Forelimb muscle (tissue), 1 donor: Measurements from ENCODE around the gene POU2F1. TPM values are rescaled to one million over a fixed set of nuclear protein-coding genes. Genes with fewer than 3 reads are reported as not detected.

Source experiments
- DNase-seq: peaks from one replicate; pipeline ENCODE4 v3.0.0-alpha.2; 2013; ENCODE audit warnings: low read depth
- polyA plus RNA-seq: library from polyadenylated mRNA; unstranded; fragments of 120-200 nt; gene quantifications from one replicate; pipeline ENCODE4 v1.2.1, GENCODE V29; 2013; ENCODE audit not compliant: insufficient read length

Gene POU2F1
- polyA plus RNA-seq, 1 donor, result 5.5 TPM

- DNase-seq, result no peak
Observed at GRCh38 chr1:167420510-167420909, 199.8 kb downstream of the POU2F1 start.

- no peak for DNase-seq
Observed at GRCh38 chr1:167423684-167424619, 203.3 kb downstream of the POU2F1 start.

GRCh38 chr1:167425482-167425881, 204.8 kb downstream of the POU2F1 start:
- DNase-seq, result no peak

DNA sequence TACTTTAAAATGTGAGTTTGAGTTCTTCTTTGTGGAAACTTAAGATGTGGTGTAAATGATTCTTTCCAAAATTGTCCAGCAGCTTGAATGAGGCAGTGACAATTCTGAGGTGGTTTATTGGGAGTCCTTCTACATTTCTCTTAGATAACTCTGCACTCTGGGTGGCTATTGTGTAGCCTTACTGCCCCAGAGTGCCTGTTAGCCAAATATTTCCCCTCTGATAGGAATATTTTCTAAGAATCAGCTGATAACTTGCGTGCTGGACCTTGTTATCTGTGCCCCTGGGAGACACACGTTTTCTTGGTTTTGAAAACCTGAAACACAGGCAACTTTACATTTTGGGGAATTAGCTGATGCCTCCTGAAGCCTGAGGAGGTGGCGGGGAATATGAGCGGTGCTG, 206.0 kb downstream of the POU2F1 start:
- no peak for DNase-seq

DNA sequence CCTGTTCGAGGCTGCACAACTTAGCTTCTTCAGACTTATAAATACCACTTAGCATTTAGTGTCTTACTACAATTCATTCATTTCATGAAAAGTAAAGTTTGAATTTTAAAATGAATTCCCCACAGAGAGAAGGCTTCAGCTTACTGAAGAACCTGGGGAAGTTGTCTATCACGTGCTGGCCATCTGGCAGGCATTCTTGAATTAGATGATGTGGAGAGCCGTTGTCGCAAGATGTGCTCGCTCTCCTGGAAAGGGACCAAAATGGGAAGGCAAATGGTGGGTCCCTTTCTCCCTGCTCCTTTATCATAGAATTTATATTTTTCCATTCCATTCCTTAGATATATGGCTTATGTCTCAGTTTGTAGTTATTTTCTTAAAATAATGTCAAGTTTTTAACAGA, 207.2 kb downstream of the POU2F1 start:
- no peak for DNase-seq

- no peak for DNase-seq
Observed at GRCh38 chr1:167428395-167428794, 207.7 kb downstream of the POU2F1 start.

DNA sequence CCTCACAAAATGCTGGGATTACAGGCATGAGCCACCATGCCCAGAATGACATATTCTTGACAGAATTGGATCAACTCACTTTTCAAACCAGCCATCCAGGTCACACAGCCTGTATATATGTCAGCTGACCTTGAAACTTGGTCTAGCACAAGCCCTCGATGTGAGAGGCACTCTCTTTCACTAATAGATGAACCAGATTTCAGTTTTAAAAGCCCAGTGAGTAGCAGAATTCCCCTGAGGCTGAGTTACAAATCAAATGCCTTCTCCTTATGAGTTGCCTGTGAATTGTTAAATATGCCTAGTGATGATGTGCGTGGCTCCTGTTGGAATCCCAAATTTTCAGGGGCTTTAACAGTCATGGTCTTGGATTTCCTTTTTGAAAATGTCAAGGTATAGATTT, 208.9 kb downstream of the POU2F1 start:
- no peak for DNase-seq

DNA sequence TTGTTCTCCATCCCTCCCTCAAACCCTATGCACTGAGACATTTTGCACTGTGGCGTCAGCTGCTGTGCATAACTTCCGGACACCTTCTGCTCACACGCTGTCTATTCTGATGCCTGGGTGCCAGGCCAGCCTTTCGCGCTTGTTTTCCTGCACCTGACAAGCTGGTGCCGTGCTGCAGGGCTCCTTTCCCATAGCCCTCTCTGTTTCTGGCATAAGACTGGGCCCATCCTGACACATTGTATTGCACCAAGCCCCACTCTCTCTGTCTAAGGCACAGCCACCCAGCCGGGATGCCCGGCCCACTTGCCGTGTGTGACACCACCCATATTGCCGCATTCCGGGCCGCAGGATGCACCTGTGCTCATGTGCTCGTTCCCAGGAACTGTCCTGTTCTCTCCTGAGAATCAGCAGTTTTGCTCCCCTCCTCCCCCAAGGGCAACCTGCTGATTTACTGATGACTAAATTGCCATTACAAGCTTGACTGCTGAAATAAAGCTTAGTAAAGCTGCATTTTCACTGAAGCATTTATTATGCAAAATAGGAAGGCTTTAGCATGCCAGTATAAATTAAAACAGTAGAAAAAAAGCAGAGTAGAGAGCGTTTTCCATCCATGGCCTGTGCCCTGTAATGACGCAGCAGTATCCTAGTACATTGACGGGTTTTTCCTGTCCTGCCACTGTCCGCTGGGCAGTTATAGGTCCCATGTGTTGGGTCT, 209.6 kb downstream of the POU2F1 start:
- DNase-seq, result no peak

- DNase-seq, result no peak
Observed at GRCh38 chr1:167430849-167431242, 210.2 kb downstream of the POU2F1 start.

DNA sequence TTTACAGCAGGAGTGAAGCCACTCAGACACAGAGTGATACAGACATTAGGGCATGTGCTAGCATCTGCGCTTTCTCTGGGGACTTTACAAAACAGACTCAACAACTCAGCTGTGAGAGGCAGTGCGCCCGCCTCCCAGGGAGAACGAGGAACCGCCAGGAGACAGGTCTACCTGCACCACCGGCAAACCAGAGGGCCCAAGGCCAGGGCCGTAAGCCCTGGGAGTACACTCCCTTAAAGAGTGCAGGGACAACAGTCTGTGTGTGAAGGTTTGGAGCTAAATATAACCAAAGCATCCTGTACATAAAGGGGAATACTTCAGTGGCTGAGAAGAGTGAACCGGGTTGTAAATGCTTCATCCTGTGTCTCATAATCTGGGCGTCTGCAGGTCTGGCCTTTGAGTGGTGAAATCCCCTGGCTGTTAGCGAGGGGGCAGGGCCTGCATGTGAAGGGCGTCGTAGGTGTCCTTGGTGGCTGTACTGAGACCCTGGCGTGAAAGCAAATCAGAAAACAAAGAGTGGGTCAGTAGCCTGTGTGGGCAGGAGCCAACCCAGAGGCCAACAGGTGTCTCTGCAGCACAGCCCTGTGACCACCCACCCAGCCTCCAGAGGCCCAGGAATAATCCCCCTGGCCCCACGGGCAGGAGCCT, 210.7 kb downstream of the POU2F1 start:
- DNase-seq, result no peak

GRCh38 chr1:167431909-167432650, 211.4 kb downstream of the POU2F1 start:
- DNase-seq, result no peak

DNA sequence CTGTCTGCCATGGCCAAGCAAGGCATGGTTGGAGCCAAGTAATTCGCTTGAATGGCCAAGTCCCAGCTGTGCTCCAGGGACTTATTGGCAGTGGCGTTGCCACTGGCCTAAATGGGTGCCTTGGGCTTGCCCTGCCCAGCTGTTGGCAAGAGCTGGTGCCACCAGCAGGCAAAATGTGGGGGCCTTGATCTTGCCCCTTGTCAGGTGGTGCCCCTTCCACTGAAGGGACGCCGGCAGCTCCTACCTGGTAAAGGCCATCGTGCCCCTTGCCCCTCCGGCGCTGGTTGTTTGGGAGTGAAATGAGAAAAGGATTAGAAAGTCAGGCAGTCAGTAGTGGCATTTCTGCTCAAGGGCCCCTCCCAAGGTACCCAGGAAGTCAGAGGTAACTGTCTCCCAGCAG, 212.1 kb downstream of the POU2F1 start:
- DNase-seq, result no peak

DNA sequence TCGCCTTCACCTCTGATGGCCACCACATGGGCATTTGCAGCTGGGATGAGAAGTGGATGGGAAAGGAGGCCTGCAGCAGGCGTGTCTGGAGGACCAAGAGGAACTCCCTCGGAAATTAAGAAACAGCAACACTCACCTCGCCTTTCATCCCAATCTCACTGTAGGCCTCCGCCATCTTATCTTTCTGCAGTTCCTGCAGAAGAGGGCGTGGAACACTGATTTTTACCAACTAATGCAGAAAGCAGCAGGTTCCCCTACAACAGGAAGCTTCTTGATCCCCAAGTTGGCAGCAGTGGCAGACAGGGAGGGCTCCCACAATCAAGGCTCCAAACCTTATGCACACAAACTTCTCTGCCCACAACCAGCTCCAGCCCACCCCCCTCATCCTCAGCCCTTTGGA, 213.2 kb downstream of the POU2F1 start:
- DNase-seq, result no peak

- DNase-seq, result no peak
Observed at GRCh38 chr1:167434306-167434705, 213.6 kb downstream of the POU2F1 start.

DNA sequence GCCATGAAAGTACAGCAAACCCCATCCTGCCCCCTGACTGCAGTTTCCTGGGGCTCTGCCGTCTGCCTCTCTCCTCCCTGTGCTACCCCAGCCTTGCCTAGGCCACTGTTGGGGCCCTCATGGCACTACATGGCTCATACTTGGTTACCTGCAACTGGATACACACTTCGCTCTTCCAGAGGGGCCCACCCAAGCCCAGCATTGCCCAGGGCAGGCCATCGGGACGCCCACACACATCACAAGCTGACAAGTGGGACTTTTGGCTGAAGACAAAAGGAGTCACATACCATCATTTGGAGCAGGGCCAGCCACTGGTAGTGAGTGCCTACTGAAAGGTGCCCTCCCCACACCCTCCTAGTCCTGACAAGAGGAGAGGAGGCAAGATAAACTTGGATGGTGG, 214.8 kb downstream of the POU2F1 start:
- no peak for DNase-seq

DNA sequence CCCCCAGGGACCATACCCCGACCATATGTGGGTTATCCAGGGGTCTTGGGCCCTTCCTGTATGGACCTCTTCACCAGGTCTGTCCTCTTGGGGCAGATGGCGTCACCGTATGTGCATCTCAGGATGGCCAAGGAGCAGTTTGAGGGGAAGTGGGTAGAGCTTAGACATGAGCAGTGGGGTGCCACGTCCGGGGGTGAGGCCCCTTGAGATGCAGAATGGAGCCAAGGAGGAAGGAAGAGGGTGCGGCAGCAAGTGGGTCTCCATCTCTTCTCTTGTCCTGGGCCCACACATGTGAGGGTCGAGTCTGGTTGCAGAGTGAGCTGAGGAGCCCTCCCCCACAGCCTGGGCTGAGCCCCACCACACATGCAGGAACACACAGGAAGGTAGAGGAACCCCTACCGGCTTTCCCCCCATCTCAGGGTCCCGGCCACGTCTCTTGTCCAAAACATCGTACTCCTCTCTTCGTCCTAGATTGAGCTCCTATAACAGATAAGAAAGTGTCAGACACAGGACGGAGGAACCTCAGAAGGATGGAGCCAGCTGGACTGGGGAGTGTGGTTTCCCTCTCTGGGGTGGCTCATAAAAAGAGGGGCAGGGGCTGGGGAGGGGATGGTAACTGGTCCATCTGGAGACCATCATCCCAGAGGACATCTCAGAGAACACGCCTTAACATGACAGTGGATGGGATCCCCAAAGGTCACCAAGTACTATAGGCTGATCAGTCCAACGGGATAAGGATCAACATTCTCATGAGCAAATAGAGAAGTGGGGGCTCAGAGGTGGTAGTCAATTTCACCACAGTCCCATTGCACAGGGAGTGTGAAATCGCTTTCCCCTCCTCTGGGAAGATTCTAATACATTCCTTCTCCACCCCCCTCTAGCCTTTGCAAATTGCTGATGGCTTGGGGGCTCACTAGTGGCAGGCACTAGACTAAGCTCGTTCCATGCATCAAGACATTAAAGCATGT, 217.8 kb downstream of the POU2F1 start:
- no peak for DNase-seq

- no peak for DNase-seq
Observed at GRCh38 chr1:167439301-167439988, 218.8 kb downstream of the POU2F1 start.

DNA sequence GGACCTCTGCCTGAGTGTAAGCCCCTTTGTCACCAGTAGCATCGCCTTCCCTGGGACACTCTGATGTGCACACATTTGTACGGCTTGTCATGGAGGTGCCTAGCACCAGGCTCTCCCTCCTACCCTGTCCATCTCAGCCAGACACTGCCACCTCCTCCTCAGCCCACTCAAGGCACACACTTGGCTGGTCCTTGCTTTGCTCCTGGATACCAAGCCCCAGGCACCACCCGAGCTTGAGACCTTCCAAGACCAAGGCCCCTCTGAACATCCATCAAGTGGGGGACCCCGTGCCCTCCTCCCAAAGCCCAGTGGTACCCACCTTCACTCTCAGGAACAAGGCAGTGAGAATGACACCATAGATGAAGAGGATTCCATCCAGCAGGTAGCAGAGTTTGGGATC, 219.7 kb downstream of the POU2F1 start:
- DNase-seq, result no peak

DNA sequence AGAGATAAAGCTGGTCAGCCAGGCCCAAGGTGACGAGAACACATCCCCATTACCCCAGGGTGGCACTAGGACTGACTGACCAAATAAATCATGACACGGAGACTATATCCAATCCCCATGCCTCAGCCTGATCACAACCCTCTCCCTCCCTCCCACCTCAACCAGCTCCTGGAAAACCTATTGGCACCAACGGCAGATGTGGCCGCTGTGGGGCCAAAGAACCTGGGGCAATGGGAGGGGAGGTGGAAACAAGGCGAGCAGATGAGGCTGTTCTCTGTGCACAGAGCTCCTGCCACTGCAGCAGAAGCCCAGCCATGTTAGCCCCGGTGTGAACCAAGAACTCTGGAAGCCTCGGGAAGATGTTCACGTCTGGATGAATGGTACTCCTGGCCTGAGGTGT, 220.1 kb downstream of the POU2F1 start:
- DNase-seq, result no peak

- no peak for DNase-seq
Observed at GRCh38 chr1:167441222-167441621, 220.5 kb downstream of the POU2F1 start.
